HG03095 (cell line): ENCODE data around the gene TRIL.

Experiments
- ATAC-seq: cut with Tn5 transposase; IDR thresholded peaks from one replicate; pipeline ENCODE4 v1.9.1; 2021; ENCODE audit warnings: moderate library complexity; ENCODE audit not compliant: unreplicated experiment

The TRIL gene

DNA sequence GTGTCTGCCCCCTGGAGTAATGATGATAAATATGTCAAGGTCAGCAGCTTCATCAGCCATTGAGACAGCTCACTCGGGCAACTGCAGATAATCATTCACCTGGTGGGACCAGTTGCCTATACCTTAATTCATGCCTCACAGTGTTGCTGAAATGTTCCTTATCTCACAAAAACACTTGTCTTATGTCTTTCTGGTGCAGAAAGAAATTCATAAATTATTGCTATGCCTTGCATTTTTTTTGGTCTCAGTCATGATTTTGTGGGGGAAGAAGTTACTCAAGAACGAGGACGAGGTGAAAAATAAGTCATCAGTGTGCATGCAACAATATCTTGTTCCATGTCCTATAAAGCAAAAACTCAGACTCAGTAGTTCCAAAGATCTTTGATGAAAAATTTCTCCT lies 16.0 kb downstream of the TRIL start:
- no peak for ATAC-seq

DNA sequence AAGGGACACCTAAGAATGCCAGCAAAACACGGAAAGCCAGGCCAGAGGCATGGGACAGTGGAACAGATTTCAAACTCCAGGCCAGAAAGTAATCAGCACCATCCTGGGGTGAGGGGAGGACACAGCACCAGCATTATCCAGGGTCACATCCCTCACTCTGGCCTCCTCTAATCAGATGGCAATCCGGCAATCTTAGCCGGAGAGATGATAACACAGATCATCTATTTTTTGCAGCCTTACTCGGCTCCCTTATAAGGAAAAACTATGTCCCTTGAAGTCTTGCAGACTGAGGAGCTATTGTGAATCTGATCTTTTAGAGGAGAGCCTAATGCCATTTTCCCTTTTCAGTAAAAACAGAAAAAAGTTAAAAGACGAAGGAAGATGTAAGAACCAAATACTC lies 16.5 kb downstream of the TRIL start:
- ATAC-seq, result no peak

DNA sequence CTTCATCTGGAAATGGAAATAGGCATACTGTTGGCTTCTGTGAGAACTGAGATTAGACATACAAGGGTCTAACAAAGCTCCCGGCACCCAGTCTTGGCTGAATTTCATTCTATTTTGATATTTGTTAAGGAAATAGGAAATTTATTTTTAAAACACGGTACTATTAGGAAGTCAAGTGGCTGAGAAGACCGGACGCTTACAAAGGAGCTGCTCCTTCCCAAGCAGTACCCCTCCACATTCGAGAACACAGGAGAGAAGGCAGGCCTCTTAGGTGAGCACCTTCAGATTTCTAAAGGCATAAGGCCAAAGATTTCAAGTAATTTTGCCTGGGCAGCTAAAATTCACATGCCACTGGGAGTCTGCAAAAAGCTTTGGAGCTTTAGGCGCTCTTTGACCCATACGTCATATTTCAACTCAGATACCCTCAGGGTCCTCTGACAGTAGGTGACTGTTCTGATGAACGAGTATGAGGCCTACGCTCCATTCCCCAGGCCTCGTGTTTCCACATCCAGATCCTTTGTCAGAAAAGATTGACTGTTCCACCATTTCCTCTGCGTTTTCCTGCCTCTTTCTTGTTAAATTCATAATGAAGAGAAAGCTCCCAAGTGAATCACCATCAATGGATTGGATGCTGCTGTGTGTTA lies 17.3 kb downstream of the TRIL start:
- no peak for ATAC-seq

DNA sequence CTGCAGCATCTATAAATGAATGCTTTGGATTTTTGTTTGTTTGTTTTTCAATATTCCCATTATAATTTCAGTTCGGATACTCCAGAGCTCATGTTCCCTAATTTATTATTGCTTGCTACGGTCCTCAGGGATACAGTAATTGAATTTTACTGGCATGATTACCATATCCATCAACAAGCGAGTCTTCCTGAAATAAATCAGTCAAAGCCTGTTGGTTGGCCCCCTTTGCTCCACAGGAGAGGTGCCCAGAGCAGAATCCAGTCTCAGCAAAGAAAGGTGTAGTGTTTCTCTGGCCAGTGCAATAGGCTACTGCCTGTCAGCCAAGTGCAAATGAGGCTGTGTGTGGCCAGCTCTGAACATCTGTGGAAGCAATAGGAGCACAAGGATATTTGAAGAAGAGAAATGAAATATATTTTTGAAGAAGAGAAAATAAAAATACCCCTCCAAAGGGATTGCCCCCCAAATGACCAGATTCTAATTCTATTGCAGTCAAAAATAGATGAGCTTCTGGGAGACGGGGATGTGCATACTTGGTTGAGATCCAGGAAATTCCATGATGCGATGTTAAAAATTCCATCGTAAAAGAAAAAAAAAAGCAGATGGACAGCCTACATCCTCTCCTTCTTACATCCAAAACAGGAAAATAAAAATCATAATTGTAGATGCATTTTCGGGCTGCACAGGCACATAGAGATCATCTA lies 18.1 kb downstream of the TRIL start:
- no peak for ATAC-seq

DNA sequence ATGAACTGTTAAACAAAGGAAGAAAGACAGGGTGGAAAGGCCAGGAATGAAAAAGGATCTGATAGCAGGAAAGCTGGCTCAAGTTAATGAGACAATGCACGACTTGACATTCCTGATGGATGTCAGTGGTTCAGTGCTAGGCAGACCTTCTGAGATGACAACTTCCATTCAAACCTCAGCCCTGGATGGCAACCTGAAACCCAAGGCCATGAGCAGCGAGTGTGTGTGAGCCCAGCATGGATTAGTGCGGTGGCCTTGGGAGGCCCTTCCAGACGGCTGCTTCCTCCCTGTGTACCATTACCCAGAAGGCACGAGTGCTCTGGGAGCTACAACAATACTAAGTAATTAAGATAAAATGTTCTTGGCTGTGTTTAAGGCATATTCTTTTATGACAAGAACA lies 18.8 kb downstream of the TRIL start:
- no peak for ATAC-seq

DNA sequence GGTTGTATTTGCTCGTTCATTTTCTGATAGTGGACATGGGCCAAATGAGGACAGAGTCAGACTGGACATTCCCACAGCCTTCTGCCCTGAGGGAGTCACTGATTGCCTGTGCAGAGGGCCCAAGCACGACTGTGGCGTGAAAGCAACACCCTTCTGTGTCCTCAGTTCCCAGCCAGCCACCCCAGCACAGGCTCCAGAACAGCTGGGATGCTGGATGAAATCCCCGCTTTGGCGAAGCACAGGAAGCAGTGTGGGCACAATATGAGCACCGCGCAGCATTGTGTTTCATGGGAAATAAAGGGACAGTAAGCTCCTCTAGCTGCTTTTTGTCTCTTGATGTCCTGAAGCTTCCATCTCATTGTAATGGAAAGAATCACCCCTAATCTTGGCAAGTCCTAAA lies 20.5 kb downstream of the TRIL start:
- ATAC-seq, result no peak

DNA sequence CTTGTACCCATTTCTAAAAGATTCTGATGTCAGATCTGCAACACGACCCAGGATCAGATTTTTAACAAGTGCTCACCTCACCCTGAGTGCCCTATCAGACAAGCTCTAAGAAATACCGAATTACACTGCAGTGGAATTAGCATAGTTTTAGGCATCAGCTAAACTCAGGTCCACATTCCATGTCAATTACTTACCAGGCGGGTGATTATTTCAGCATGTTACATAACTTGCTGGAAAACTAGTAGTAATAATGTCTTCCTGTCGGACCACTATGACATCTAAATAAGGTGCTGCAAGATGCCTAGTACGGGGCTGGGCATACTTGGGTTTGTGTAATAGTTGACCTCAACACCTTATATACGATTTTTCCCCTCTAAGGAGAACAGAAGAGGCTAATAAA lies 21.0 kb downstream of the TRIL start:
- ATAC-seq, result no peak

DNA sequence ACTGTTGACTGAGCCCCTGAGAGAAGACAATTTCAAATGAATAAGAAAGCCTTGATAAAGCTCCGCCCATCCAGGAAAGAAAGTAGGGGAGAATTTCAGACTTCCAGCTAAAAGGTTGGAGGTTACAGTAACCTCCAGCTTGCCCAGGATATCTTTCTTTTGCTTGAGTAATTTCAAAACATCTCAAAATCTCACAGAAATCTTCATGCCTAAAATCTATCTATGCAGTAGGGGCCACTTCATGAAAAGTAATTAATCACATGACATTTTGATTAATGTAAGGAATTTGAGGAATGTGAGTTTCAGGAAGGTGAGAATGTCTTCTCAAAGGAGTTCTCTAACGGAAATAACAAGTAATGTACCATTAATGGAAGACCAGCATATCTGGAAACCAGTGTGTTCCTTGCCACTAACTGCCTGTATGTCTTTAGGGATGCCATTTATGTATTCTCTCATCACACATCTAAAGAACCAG lies 24.2 kb downstream of the TRIL start:
- no peak for ATAC-seq

DNA sequence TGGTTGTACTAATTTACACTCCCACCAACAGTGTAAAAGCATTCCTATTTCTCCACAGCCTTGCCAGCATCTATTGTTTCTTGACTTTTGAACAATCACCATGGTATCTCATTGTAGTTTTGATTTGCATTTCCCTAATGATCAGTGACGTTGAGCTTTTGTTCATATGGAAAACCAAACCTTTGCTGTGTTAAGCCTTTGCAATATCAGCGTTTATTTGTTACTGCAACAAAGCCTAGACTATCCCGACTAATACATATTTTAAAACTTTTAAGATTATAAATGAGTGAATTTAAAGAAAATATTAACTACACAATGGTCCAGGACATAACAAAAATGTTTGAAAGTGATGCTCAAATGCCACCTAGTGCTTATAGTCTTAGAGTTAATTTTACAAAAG lies 26.6 kb downstream of the TRIL start:
- ATAC-seq, result no peak

DNA sequence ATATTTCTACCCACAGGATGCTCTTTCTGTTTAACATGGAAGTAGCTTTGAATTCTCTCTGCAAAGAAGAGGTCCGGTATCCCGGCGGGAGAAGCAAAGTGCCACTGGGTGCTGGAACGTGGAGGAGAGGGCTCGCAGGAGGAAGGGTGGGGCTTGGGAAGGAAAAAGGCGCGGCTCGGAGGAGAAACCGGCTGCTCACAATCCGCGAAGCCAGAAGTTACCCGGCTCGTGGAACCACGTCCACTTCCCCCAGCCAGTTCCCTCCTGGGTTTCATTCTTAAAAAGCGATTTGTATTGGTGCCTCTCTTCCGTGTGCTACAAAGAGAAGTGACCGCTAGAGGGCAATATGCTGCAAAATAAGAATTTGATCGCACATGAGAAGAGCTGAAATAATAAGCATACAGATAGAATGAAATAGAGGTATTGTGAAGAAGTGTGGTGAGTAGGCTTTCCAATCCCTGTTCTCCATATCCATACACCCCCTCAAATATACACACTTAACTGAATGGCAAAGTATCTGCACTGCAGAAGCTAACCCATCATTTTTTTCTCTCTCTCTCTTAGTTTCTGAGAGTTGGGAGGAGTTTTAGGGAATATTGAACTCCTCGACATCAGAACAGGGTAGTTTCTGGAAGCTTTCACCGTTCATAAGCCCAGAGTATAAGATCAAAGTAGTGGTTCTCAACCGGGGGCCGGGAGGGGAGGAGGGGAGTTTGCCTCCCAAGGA lies 31.1 kb downstream of the TRIL start:
- peak; percentile 94 for ATAC-seq

DNA sequence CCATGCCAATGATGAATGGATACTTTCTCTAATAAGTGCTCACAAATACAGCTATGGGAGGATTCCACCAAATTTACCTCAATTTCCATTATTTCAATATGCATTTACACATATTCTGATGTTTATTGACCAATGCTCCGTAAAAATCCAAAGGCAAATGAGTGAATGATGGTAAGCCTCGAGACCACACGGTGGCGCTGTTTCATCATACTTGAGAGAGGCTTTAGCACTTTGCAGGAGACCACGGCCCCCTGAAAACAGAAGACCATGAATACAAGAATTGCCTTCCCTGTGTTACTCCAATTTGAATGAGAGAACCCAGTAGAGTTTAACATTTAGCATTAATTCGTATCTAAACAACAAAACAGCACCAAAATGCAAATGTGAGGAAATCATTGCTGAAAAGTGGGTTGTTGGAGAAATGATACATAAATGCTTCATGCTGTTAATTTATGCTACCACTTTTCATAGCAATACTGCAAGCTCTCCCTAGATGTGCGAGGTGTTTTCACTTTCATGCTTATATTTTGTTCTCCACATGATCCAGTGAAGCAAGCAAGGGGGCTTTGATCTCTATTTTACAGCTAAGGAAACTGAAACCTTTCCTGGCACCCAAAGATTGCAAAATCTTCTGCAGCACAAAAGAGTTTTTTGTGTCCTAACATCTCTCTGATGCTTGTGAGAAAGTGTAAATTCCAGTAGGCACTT lies 35.4 kb downstream of the TRIL start:
- ATAC-seq, result no peak

DNA sequence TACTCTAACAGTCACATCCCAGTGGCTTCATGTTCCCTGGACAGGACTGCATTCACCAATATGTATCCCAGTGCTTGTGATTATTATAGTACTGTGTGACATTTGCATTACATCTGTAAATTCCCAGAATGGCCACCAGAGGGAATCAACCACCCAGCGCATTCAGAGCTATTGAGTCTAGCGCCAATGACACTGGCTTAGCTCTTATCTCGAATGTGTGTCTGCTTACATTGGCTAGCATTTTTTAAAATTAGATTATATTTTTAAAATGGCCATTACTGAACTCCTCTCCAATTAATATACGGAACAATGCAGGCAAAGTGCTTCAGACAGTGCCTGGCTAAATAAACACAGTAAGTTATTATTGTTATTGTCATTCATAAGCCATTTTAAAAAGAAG lies 36.3 kb downstream of the TRIL start:
- ATAC-seq, result peak; percentile 83

DNA sequence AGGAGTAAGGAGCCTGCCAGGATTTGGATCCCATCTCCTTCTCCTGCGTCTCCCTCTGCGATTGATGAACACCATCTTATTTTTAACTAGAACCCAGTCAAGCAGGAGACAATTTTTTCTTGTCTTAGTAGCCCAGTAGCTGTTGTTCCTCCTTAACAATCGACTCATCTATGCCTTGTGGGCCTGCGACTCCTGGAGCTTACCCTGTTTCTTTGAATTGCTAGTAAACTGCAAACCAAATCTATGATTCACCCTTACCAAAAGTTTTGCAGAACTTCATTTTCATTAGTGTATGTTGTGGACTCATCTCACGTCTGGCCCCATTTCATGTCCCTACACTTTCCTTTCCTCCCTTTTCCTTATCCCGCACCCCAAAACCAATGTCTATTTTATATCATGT lies 37.7 kb downstream of the TRIL start:
- no peak for ATAC-seq

DNA sequence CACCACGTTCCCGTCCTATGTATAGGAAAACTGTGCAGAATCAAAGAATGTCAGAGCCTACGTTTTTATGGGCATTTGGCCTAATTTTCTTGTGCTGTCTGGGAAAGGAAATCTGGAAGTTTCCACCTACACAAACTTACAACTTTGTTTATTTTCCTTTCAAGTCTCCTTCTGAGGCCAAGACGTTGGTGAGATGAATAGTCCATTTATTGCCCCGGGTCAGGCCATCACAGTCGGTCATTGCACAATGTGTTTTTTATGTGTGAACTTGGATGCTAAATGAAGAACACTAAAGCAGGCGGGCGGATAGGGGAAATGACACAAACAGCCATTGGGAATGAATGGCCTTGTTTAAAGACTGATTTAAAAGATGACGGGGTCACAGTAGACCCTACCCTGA lies 38.6 kb downstream of the TRIL start:
- no peak for ATAC-seq

DNA sequence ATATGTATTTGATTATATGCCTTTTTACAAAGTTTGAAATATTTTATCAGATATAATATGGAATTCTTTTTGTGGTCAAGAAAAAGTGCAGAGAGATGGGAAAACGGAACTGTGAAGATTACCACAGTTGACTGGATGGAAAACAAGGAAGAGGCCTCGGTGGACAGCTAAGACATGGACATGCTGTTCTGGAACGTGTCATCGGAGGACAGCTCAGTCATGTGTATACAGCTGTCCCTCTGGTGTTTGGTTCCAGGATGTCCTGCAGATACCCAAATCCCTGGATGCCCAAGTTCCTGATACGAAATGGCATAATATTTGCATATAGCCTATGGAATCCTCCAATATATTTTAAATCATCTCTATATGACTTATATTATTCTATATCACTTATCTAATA lies 49.4 kb downstream of the TRIL start:
- no peak for ATAC-seq

DNA sequence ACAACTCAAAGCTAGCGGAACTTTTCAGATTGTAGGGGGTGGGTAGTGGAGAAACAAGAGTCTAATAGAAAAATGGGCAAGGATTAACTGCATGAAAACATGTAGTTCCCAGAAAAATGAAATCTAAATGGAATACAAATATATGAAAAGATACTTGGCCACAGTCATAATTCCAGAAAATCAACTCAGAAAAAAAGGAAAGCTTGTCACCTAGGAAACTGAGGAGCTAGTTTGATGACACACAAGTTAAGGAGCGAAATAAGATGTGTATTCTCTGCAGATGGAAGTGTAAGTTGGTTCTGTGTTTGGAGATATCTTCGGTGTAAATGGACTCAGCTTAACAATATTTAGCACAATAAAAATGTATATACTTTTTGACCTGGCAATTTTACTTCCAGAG lies 52.7 kb downstream of the TRIL start:
- no peak for ATAC-seq

DNA sequence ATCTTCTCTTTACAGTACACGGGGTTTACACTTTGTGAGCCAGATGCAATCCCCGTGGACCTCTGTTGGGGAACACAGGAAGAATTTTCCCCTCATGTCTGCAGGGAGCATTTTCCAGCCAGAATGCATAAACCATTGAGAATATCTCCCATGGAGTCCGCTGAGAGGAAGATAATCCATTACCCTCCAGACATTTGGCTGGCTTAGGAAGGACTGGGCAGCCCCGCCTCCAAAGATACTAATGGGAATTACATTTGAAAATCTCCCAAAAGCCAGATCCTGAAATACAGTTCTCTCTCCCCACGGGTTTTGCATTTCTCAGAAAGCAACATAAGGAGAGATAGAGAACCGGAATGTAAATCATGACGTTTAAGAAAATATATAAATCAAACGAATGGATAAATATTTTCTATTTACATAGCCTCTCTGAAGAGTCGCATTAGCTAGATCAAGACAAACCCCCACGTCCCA lies 53.5 kb downstream of the TRIL start:
- no peak for ATAC-seq

DNA sequence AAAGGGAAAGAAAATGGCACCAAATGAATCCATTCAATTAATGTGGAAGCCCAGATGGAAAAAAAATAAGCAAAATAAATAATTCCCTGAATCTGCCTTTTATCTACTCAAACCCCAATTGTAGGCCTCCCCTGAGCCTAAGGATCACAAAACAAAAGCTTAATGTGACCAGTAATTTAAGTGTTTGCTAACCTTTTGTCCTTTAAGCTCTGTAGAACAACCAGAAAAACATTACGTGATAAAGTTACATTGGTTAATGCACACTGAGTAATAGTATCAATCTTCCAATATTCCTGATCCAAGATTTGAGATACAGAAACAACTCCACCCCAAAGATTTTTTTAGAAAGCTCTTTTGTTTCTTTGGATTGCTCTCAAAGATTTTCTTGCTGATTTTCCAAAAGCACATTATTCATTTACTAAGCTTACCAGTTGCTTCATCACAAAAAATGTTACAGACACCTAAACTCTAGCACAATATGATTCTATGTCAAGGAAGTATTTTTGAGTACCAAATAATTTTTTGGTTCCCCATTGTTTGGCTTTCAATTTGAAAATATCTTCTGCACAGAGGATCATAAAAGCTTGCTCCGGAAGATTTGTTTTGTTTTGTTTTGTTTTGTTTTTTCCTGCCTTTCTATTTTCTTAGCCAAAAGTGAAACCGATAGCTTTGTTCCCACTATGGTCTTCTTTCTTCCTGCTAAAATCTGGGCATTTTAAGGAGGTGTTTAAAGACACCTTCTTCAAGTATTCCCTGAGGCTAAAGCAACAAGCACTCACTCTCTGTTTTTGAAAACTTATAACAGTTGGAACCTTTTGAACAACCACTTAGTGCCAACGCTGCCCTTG lies 54.2 kb downstream of the TRIL start:
- no peak for ATAC-seq
